Stimulated activated memory B cell treated with anti-CD40 and anti-IgM and Interleukin-4, amounts not matched to agents 10 μg/mL and 1 μg/mL and 100 μg/mL, for 72 hours (primary cell): Measurements from ENCODE around the gene PNMA5.

Source experiments
- ATAC-seq: fragments of 150-1000 bp; cut with Tn5 transposase; 2 replicates; pipeline ENCODE4 v1.10.0; 2021
- H3K27ac Mint-ChIP-seq: one replicate; pipeline ENCODE4 v1.8.0; 2022; ENCODE audit warnings: mild to moderate bottlenecking, mixed read lengths
- H3K27me3 Mint-ChIP-seq: one replicate; pipeline ENCODE4 v1.8.0; 2022; ENCODE audit warnings: mixed read lengths
- H3K36me3 Mint-ChIP-seq: one replicate; pipeline ENCODE4 v1.8.0; 2022; ENCODE audit warnings: mixed read lengths
- H3K4me1 Mint-ChIP-seq: one replicate; pipeline ENCODE4 v1.8.0; 2022; ENCODE audit warnings: mixed read lengths
- H3K4me3 Mint-ChIP-seq: one replicate; pipeline ENCODE4 v1.8.0; 2022; ENCODE audit warnings: mild to moderate bottlenecking, moderate library complexity, mixed read lengths
- H3K9me3 Mint-ChIP-seq: one replicate; pipeline ENCODE4 v1.8.0; 2022; ENCODE audit warnings: mixed read lengths

PNMA5 gene

GRCh38 chrX:152941328-152942076 lies 52.4 kb downstream of the PNMA5 start:
- Mint-ChIP-seq H3K4me1 (peaks cover 8% of the 10 kb centered on the region), H3K27ac (peak overlapping the region; percentile 91), H3K4me3 (peak overlapping the region; percentile 87), H3K36me3 (peaks cover 4% of the 10 kb centered on the region), H3K27me3 (no peaks in the 10 kb centered on the region), H3K9me3 (no peaks in the 10 kb centered on the region)
- ATAC-seq: peak; percentile 95
